Left forelimb (tissue), 1 donor: Measurements from ENCODE around the gene HAND2.

Source experiments
- DNase-seq: peaks from one replicate; pipeline ENCODE4 v3.0.0-alpha.2; 2018; ENCODE audit warnings: low spot score

HAND2 gene

DNA sequence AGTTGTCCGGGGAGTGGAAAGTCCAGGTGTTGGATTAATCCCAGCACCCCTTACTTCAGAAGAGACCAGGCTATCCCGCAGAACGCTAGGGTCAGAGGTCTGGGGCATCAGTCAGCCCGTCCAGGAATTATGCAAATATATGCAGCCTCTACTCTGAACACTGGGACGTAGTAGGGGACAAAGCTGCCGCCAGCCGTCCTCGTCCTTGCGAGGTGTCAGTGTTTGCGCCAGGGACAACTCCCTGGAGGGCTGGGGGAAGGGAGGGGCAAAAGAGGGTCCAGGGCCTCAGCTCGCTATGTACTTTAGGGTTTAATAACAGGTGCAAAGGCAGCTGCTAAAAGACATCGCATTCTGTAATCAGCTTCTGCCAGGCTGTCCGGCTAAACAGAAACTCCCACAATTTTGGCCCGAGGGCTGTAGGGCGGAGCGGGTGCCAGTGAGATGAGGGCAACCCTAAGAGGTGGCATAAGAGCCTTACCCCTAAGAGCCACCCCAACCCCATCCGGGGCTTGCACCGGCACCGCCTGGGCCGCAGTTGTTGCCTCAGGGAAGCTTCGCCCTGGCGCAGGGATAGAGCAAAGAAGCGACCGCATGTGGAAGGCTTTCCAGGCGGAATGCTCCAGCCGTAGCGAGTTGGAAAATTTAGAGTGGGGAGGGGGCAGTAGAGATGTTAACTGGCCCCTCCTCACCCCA is 8.4 kb downstream of the HAND2 start:
- peak; percentile 60 for DNase-seq

- DNase-seq: no peak
These were observed 9.0 kb downstream of the HAND2 start for GRCh38 chr4:173520921-173521466.

GRCh38 chr4:173519111-173520101 is 10.6 kb downstream of the HAND2 start:
- DNase-seq: peak; percentile 64

DNA sequence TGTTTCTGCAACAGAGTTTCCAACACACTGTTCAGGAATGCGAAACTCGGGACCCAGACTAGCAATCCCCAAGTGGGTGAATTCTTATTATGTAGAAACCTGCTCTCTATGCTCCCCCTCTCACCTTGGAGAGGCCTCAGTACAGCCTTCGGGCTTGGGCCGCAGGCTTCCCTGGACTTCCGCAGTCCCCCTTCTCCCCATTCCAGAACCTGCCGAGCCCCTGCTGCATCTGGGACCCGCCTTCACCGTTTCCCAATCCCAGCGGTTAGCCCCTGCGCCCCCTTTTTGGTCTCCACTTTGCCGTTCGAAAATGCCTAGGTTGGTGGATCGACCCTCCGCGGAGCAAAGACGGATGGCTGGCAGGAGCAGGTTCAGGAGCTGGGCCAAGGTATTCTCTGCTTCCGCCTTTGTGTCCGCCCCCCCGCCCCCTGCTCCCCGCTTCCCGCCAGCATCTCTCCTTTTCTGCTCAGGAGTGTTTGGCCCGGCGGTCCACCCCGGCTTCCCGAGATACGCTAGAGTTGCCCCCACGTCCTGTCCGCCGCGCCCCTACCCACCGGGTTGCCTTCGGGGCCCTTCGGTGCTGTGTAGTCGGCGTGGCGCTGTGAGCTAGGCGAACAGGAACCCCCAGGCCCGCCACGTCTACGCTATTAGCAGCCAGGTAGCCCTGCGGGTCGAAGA is 11.5 kb downstream of the HAND2 start:
- peak; percentile 70 for DNase-seq

DNA sequence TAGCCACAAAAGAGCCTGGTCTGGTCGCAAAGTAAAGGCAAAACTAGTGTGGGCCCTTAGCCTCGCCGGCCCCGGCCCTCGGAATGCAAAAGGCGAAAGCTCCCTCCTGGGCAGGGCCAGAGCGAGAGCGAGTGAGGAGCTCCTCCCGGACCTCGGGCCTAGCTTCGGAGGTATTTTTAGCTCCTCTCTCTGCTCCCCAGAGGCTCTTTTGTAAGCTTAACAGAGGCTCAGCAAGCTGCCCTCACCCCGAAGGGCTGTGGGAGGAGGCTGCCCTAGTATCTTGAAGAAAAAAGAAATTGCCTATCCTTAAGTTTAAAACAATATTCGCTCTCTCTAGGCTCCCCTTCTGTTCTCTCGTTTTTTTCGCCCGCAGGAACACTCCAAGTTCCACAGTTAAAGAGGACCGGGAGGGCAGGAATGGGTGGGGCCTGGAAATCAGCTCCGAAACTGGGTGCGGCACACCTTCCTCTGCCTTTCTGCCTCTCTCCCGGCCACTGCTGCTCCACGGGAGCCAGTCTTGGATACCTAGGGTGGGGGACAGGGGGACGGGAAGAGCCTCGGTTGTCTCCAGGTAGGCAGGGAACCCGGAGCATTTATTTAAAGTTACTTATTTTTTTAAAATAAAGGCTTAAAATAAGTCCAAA is 12.1 kb downstream of the HAND2 start:
- DNase-seq: peak; percentile 65

DNA sequence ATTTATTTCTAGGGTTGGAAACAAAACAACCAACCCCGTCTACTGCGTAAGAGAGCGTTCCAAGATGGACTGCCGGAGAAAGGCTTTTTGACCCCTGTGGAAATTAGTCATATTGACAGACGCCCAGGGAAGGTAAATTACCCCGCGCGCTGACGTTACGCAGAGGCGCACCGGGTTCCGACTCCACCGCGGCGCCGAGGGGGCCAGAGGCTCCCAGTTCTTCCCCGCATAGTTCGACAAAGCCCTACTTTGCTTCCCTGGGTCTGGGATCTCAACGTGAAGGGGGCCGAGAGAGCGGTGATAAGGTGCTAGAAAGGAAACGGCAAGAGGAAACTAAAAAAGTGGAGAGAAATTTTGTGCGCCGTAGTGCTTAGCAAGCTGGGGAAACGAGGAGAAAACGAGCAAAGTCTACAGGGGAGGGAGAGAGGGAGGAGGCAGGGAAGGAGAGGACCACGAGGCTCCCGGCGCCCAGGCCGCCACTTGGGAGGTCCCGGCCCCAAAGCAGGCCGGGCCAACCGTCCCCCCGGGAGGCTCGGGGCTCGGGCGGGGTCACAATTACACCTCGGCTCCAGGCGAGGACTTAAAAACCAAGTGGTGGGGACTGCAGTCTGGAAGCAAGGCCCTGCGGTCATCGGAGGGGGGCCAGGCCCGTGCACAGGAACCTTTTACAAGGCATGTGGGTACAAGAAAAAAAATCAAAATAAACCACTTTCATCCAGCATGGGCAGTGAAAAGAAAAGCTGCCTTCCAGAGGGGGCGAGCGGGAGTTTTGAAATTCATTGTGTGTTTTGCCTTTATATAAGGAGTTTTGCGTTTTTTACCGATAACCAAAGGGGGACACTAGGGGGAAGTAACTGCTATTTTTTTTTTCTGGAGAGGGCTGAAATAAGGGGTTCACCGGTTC is 13.2 kb downstream of the HAND2 start:
- DNase-seq: peak; percentile 67

DNA sequence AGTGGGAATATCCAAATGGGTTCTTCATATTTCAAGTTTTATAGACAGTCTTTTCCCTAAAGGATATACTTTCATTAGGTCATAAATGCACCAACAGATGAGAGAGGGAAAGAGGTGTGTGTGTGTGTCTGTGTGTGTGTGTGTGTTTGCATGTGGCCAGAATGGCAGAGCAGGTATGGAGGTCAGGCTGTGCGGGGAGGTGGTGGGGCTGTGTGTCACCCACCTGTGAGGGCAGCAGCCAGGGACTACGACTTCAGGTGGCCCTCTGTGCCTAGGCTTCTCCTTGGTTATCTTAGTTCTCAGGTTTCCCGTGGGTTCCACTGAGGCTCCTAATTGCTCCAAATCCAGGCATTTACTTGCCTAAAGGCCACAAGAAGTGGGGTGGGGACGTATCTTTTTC is 14.6 kb downstream of the HAND2 start:
- peak; percentile 40 for DNase-seq

- no peak for DNase-seq
These were observed 15.3 kb downstream of the HAND2 start for GRCh38 chr4:173514641-173515217.

DNA sequence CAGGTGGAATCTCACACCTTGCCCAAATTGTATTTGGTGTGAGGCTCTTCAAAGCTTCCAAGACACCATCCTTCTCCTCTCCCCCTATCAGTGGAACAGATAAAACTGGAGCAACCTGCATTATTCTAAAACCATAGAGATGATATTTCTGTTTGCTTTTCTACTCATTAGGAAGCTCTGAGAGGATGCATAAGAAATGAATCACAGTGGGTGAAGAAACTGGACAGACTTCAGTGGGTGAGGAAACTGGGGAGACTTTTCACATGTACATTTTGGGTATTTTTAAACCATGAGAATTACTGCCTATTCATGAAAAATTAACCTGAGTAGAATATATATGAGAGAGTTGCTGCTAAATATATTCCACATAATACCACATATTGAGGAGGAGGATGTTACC is 16.4 kb downstream of the HAND2 start:
- DNase-seq: no peak

DNA sequence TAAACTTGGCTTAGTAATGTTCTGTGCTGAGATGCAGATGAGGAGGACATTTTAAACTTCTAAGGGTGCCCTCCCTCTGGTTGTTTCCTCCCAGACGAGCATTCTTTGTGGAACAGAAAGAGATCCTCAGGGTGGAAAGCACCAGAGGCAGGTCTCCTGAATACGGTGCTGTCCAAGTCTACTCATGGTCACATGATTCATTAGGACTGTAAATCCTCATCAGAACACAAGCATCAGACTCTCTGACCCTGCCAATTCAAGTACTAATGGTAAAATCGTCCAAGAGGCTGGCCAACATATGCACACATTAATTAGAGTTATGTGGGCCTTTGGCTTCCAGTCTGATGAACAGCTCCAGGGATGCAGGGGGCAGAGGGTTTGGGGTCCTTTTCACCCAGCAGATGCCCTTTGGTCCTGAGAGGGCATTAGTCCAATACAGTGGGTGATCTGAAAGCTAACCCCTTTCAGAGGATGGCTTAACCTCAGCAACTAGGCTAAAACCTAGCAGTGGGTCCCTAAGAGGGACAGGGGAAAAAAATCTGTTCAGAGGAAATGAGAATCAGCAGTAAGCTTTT is 18.2 kb downstream of the HAND2 start:
- no peak for DNase-seq

DNA sequence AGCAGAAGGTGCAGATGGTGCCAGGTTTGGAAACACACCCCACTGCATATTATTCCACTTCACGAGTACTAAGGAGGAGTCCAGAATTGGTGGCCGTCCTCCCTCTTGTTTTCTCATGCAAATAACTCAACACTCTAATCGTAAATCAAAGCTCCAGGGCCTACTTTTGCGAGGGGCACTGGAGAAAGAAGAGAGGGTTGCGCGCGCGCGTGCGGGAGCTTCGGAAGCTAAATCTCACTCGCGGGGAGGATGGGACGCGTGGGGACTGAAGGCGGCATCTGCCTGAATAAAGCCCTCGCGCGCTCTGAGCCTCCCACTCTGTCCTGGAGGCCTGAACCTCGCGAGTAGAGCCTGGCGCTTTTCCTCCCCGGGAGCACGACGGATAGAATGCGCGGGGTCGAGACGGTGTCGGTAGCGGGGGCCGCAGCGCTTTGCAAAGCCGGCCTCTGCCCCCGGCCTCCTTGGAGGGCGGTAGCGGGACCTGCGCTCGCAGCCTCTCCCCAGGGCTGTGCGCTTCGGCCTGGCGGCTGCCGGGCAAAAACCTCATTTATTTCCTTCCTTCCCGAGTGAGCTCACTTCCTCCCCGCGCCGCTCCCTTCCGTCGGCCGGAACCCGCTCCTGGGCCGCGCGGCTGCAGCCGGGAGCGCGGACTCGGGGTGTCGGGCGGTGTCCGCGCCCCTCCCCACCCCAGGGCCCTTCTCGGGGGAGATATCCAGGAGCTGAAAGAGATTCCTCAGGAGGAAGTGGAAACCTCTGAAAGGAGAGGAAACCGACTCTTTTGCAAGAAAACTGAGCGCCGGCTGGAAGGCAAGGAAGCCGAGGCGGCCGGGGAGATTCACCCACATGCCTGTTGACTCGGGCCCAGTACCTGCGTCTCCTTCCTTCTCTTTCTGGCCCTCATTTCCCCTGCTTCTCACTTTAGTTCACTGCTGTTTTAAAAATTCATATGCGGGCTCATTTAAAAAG is 20.7 kb downstream of the HAND2 start:
- DNase-seq: peak; percentile 85

DNA sequence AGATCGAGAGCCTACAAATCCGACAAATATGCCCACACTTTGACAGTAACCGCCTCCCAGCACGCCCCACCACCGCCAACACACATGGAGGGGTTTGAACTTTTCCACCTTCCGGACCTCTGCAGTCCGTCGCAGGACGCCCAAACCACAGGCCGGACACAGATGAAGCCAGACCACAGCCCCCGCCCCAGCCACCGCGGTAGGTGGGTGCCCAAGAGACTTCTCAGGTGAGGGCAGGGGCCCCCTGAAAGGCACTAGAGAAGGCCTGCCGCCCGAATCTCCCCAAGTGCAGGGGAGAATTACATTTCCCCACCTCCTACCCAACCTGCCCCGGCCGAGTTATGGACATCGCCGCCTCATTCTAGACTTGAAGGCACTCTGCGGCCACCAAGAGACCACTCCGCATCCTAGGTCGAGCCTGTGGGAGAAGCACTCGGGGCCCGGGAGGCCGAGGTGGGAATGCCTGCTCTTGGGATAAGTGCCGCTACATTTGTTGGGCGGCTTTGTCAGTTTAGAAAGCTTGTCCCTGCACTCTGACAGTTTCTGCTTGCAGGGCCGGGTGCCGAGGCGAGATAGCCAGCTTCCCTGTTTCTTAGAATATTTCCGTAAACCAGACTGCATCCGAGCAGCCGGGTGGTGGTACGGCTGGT is 21.5 kb downstream of the HAND2 start:
- peak; percentile 64 for DNase-seq

DNA sequence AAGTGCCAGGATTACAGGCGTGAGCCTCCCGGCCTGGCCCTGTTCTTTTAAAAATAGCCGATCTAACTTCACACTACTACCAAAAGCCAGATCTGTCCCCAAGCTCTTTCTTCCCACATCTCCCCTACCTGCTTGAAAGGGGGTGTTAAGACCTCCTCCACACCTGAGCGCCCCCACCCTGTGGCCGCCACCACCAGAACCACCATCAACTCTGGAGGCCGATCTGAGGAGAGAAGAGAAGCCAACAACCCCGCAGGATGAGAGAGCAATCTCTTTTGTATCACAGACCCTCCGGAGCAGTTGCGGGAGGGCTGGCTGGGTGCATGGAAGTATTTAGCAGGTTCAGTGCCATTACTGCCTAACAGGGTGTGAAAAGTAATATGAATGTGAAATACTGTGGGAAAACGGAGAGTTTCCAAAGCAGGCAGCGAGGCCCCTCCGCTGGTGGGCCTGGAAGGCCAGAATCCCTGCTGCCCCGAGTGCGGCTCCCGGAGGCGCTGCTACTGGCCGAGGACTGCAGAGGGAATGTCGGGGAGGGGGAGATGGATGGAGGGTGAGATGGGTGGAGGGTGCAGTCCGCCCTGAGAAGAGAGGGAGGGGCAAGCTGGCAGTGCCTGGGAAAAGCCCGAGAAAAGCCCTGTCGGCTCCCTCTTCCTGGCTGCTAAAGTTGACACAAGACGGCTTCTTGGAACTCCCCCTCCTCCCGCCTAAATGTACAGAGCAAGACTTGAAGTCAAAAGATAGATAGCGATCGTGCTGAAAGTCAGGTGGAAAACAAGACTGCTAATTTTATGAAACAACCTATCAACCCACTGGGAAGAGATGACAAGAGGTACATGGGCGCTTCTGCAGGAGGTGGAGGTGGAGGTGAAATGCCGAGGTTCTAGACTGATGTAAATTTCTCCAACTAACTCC is 22.3 kb downstream of the HAND2 start:
- peak; percentile 66 for DNase-seq

- DNase-seq: no peak
These were observed 23.3 kb downstream of the HAND2 start for GRCh38 chr4:173506597-173507211.

- no peak for DNase-seq
These were observed 24.0 kb downstream of the HAND2 start for GRCh38 chr4:173505924-173506518.

GRCh38 chr4:173504181-173504503 is 25.9 kb downstream of the HAND2 start:
- no peak for DNase-seq
